SW480 (cell line): Measurements from ENCODE around the gene C1S.
"Not testable (repeated sequence)": the region's sequence is repeated elsewhere in the genome, so short reads cannot be mapped to it uniquely, and the experiment has no call there.

ENCODE experiments used
- DNase-seq: peaks from one replicate; pipeline ENCODE4 v3.0.0-alpha.2; 2016; ENCODE audit warnings: low spot score

The C1S gene

DNA sequence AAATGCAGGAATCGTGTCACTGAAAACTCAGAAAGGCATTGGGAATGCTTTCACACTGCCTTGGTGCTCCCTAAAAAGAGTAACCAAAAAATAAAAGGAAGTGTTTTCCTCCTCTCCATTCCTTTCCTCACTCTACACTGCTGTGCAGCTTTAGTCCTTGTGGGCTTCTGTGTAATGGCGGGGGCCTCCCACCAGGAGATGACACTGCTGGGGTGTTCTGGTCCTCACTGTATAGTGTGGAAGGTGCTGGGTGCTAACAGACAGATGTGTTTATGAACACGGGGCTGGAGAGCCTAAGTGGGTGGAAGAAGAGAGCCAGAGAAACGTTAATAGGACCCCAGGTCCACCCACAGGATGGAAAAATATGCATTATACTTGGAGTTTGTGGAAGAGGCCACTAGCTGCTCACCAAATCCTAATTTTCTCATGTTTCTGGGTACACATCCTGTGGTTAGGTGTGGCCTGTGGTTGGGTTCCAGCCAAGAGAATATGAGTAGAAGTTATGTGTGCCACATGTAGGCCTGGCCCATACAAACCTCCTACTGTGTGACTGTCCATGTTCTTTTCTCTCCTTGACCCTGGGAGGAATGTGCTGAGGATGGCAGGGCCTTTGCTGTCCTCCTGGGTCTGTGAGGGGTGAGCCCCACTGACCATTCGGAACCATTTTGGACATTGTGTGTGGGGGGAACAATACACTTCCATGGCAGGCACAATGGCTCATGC lies 14.0 kb upstream of the C1S start:
- DNase-seq: no peak

DNA sequence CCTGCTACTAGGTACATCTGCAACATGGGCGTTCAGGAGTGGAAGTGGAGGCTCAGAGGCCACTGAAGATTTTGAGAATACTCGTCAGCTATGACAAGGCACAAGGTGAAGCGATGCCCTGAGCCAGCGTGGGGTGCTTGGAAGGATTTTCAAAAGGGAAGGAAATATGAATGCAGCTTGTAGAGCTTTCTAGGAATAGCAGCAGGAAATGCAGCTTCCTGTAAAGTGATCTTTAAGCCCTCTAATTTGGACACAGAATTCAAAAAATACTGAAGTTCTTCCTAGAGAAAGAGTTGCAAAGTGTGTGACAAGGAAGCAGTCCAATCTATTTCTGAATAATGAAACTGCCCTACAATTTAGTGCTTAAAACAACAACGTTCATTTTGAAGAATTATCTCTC lies 13.2 kb upstream of the C1S start:
- no peak for DNase-seq

DNA sequence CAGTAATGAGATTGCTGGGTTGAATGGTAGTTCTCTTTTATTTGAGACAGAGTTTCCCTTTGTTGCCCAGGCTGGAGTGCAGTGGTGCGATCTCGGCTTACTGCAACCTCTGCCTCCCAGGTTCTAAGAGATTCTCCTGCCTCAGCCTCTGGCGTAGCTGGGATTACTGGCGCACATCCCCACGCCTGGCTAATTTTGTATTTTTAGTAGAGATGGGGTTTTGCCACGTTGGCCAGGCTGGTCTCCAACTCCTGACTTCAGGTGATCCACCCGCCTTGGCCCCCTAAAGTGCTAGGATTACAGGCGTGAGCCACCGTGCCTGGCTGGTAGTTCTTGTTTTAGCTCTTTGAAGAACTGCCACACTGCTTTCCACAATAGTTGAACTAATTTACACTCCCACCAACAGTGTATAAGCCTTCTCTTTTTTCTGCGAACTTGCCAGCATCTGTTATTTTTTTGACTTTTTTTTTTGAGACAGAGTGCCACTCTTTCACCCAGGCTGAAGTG lies 11.0 kb upstream of the C1S start:
- DNase-seq: not testable (repeated sequence)

DNA sequence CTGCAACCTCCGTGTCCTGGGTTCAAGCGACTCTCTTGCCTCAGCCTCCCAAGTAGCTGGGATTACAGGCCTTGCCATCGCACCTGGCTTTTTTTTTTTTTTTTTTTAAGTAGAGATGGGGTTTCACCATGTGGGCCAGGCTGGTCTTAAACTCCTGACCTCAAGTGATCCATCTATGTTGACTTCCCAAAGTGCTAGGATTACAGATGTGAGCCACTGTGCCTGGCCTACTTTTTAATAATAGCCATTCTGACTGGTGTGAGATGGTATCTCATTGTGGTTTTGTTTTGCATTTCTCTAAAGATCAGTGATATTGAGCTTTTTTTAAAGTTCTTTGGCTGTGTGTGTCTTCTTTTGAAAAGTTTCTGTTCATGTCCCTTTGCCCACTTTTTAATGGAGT lies 10.5 kb upstream of the C1S start:
- DNase-seq: not testable (repeated sequence)

- no peak for DNase-seq
Observed at GRCh38 chr12:7054925-7055324, 5.6 kb upstream of the C1S start.

GRCh38 chr12:7055736-7056135 lies 4.8 kb upstream of the C1S start:
- DNase-seq: not testable (repeated sequence)

DNA sequence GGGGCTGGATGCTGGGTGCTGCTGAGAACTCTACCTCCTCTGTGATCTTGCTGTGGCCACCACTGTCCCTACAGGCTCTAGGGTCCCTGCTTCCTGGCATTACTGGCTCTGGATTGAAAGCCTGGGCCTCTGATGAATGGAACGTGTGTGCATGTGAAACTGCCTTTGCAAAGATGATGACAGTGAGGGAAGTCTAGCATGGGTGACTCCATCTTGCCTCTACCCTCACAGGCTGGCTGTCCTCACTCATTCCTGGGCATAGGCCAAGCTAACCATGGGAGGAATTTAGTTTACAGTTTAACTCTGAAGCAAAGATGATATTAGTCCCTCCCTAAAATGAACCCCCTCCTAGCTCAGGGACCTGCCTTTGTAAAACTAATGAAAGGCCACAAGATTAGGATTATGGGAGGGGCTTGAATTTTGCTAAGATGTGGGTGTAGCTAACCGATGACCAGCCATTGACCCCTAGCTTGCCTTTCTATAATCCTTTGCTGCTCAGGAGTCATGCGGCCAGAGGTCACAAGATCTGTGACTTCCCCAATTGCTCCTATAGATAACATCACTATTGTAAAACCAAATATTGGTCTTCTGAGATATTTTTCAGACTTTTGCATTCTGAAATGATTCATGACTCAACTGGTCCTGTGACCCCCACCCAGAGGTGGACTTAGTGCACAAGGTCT lies 2.2 kb upstream of the C1S start:
- DNase-seq: no peak

DNA sequence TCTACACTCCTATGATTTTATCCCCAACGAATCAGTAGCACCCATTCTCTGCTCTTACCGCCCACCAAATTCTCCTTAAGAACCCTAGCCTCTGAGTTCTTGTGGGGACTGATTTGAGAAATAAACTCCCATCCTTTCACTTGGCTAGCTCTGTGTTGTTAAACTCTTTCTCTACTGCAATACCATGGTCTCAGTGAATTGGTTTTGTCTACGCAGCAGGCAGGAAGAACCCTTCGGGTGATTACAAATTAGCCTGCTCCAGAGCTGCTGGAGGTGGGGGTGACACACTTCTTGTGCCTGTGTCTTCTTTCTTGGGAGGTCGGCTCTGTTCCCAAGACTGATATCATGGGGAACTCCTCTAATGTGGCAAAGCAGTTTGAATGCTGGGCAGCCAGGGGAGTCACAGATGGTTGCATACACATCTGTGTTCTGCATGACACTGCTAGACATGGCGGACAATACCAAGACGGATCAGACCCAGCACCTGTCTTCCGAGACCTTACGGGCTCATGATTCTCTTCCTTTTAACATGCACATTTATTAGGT lies 1.6 kb upstream of the C1S start:
- no peak for DNase-seq

- no peak for DNase-seq
Observed at GRCh38 chr12:7059780-7060179, 738 bp upstream of the C1S start.

DNA sequence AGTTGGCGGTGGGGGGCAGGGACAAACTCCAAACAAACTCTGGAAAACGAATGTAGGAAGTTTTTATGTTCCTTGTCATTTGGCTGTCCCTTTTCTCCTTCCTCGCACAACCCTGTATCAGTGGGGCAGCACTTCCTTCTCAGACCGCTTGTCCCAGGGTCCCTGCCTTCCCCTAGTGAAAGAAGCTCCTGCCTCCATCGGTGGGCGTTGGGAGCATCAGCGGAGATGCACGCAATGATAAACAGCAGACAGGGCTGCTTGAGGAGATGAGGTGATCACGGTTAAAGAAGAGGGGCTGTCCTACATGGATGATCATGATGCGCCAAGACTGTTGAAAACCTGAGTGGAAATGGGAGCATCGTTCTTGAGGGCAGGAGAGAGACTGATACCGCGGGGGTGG lies 620 bp downstream of the C1S start:
- DNase-seq: no peak

GRCh38 chr12:7061596-7061995 lies 1.1 kb downstream of the C1S start:
- no peak for DNase-seq

GRCh38 chr12:7064516-7064915 lies 4.0 kb downstream of the C1S start:
- no peak for DNase-seq

GRCh38 chr12:7065073-7065623 lies 4.6 kb downstream of the C1S start:
- no peak for DNase-seq

DNA sequence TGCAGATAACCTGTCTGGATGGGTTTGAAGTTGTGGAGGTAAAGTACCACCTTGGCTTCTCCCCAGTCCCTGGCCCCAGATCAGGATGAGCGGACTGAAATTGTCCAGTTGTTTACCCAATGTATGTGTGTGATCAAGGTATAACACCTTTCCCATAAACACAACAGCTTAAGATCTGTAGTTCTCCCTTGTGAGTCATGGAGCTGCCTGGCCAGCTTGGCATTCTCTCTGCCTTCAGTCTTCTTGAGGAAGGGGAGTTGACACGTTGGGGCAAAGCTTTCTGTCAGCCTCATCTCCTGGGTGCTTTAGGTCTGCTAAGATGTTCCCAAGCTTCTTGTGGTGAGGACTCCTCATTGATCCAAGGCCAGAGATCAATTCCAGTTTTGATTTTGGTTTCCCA lies 6.1 kb downstream of the C1S start:
- no peak for DNase-seq

DNA sequence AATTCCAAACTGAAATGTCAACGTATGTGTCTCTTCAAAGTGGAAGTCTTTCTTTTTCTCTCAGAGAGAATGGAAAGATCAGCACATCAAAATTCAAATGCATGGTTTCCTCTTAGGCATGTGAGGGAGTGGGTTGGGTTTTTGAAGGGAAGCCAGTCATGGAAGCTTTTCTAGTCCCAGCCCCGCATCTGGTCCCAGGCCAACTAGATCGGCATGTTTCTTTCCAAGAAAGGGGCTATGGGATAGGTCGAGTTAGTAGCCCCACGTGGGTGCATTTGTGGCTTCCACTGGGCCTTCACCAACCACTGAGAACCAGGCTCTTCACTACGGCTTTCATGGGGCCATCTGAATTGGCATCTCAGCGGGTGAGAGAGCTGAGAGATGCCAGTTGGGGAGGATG lies 6.6 kb downstream of the C1S start:
- no peak for DNase-seq

- no peak for DNase-seq
Observed at GRCh38 chr12:7068240-7068993, 7.9 kb downstream of the C1S start.

DNA sequence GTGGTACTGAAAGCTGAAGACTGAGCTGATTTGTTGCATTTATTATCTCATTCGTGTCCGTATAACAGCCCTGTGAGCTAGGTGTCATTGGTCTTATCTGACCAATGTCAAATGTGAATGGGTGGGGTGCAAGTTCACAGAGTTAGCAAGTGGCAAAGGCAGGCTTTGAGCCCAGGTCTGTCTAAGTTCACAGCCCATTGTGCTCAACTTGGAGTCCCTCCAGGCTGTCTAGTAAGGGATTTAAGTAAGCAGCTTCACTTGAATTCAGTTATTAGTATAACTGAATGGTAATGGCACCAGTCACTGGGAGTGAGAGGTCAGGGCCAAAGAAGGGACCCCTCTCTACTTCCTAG lies 8.5 kb downstream of the C1S start:
- no peak for DNase-seq

DNA sequence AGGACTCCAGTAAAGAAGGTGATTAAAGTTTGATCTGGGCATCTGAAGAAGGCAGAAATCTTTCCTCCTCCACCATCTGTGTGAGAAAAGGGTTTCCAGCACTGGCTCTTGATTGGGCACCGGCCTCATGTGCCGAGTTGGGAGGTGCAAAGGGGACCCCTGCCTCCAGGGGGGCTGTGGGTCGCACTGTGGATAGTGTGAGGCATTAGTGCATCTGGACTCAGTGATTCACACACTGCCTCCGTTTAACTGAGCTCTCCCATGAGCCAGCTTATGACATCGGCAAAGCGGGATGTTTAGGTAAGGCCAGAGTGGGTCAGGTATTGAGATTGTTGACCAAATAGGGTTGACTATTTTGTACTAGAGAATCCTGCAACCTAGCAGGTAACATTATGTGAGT lies 8.9 kb downstream of the C1S start:
- no peak for DNase-seq

DNA sequence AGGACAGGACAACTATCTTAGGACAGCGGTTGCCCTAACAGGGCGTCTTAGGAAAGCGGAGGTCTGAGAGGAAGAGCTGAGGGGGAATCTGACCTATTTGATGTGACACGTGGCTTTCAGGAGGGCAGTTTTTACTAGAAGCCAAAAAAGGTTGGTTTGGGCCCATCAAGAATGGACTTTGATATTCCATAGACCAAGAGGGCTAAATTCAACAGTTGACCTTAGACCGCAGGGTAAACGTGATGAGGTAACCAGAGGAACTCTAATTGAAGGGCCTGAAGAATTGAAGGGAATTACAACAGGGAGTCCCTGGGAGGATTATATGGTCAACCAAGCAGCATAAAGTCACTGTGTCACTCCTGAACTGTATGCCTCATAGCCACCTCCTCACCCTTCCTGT lies 11.5 kb downstream of the C1S start:
- DNase-seq: no peak

GRCh38 chr12:7072554-7072953 lies 12.0 kb downstream of the C1S start:
- no peak for DNase-seq

DNA sequence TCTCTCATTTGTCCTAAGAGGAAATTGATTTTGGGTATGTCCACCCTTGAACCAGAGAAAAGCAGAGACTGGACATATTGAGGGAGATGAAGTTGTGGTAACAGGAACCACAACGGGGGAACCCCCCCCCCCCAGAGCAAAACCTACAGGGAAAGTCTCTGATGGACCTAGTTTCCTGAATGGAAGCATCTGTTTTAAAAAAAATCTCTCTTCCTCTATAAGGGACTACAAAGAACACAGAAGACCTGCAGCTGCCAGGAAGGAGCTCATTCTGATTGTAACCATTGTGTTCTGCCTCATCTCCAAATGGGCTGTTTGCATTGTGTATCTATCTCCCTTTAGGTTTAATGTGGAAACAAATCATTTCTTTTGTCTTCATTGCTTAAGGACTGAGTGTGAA lies 13.4 kb downstream of the C1S start:
- DNase-seq: no peak

DNA sequence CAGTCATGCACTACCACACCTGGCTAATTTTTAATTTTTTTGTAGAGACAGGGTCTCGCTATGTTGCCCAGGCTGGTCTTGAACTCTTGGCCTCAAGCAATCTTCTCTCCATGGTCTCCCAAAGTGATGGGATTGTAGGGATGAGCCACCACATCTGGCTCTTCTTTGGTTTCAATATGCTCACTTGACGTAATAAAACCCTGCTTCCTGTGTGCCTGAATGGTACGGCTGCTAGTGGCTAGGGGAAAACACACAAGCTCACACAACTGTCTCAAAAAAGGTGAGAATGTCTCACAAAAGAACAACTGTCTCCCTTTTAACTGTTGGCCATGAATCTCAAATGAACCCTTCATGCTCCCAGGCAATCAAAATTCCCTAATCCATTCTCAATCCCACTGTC lies 15.0 kb downstream of the C1S start:
- no peak for DNase-seq

- DNase-seq: no peak
Observed at GRCh38 chr12:7075939-7076338, 15.4 kb downstream of the C1S start.
